PFSK-1 (cell line): ENCODE results near the gene SPATS1.

Experiments
- FOXP2 ChIP-seq: optimal IDR thresholded peaks from 2 replicates; pipeline ENCODE3; 2011; ENCODE audit warnings: borderline replicate concordance, control low read depth, inconsistent platforms; ENCODE audit not compliant: insufficient read depth; ENCODE audit errors: extremely low read length, extremely low read depth
- POLR2AphosphoS5 ChIP-seq: IDR thresholded peaks from 2 replicates; pipeline ENCODE4 v1.6.1; 2012; ENCODE audit warnings: low read depth, mild to moderate bottlenecking, control low read depth, low read length, moderate library complexity
- SIN3A ChIP-seq: IDR thresholded peaks from 2 replicates; pipeline ENCODE4 v1.6.1; 2012; ENCODE audit warnings: mild to moderate bottlenecking, low read length, moderate library complexity, borderline replicate concordance; ENCODE audit not compliant: insufficient read depth
- TAF1 ChIP-seq: IDR thresholded peaks from 2 replicates; pipeline ENCODE4 v1.6.1; 2012; ENCODE audit warnings: low read length, control low read depth, borderline replicate concordance; ENCODE audit not compliant: insufficient read depth
- TF ChIP-seq, protein P1 (sequence below), 2 experiments: IDR thresholded peaks; 2 replicates each; pipeline versions ENCODE4 v1.6.1 to v1.8.0; 2011 to 2012; ENCODE audit warnings: low read depth in 2 of 2, low read length in 2 of 2, control low read depth in 1 of 2, inconsistent platforms in 1 of 2, mild to moderate bottlenecking in 1 of 2, moderate library complexity in 1 of 2; ENCODE audit not compliant: insufficient read depth in 1 of 2

Gene SPATS1

DNA sequence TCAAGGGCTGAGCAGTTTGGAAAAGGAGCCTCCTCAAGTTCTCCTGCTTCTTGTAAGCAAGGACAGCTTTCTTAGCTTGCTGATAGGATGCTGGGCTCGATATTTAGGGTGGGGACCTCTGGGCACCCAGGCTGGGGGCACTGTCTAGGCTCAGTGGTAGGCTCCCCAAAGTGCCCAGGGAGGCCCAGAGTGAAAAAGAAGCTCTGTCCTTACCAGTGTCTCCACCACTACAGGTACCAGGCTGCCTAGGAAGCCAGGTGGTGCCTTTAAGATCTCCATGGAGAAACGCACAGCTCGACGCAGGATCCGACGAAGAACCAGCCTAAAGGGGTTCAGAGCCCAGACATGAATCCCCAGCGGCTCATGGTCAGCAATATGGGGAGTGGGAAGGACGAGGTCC is 35.7 kb upstream of the SPATS1 start:
- TF ChIP-seq SIN3A, result no peak
- TF ChIP-seq, protein P1, sequence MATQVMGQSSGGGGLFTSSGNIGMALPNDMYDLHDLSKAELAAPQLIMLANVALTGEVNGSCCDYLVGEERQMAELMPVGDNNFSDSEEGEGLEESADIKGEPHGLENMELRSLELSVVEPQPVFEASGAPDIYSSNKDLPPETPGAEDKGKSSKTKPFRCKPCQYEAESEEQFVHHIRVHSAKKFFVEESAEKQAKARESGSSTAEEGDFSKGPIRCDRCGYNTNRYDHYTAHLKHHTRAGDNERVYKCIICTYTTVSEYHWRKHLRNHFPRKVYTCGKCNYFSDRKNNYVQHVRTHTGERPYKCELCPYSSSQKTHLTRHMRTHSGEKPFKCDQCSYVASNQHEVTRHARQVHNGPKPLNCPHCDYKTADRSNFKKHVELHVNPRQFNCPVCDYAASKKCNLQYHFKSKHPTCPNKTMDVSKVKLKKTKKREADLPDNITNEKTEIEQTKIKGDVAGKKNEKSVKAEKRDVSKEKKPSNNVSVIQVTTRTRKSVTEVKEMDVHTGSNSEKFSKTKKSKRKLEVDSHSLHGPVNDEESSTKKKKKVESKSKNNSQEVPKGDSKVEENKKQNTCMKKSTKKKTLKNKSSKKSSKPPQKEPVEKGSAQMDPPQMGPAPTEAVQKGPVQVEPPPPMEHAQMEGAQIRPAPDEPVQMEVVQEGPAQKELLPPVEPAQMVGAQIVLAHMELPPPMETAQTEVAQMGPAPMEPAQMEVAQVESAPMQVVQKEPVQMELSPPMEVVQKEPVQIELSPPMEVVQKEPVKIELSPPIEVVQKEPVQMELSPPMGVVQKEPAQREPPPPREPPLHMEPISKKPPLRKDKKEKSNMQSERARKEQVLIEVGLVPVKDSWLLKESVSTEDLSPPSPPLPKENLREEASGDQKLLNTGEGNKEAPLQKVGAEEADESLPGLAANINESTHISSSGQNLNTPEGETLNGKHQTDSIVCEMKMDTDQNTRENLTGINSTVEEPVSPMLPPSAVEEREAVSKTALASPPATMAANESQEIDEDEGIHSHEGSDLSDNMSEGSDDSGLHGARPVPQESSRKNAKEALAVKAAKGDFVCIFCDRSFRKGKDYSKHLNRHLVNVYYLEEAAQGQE (IDR thresholded peaks at IDR 0.05; ENCODE audit: insufficient read depth in 1 of 2, low read depth in 2 of 2, low read length in 2 of 2), result no peak
- TF ChIP-seq POLR2AphosphoS5, result no peak
- no peak for TF ChIP-seq FOXP2
- TF ChIP-seq TAF1, result no peak

DNA sequence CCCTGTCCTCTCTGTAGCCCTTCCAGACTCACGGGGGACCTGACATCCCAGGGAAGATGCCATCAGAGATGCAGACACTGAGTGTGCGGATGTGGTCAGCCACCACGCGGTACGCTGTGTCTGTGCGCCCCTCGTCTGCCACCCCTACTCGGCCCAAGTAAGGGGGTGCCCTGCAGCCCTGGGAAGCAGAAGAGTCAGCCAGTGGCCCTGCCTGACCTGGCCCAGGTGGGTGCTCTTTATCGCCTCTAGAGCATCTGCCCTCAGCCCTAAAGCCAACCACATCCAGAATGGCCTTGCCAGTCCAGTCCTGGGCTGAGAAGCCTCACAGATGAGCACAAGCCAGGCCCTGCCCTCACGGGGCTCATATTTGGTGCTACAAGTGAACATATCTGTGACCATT is 35.2 kb upstream of the SPATS1 start:
- TF ChIP-seq, protein P1 (IDR thresholded peaks at IDR 0.05; ENCODE audit: insufficient read depth in 1 of 2, low read depth in 2 of 2, low read length in 2 of 2), result no peak
- no peak for TF ChIP-seq POLR2AphosphoS5
- TF ChIP-seq SIN3A, result no peak

DNA sequence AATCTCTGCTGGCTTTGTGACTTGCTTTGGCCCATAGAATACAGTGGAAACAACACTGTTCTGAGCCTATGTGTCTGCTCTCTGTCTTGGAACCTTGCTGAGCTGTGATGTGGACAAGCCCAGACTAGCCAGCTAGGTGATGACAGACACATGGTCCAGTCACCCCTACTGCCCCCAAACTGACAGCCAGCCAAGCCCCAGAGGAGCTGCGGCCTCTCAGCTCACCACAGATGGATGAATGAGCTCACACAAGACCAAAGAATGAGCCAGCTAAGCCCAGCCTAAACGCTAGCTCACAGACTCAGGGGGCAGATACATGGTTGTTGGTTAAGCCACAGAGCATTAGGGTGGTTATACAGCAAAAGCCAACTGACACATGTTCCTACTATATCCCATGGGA is 33.4 kb upstream of the SPATS1 start:
- TF ChIP-seq TAF1, result no peak
- no peak for TF ChIP-seq SIN3A
- TF ChIP-seq POLR2AphosphoS5, result no peak
- TF ChIP-seq, protein P1 (IDR thresholded peaks at IDR 0.05; ENCODE audit: insufficient read depth in 1 of 2, low read depth in 2 of 2, low read length in 2 of 2), result no peak
- no peak for TF ChIP-seq FOXP2

DNA sequence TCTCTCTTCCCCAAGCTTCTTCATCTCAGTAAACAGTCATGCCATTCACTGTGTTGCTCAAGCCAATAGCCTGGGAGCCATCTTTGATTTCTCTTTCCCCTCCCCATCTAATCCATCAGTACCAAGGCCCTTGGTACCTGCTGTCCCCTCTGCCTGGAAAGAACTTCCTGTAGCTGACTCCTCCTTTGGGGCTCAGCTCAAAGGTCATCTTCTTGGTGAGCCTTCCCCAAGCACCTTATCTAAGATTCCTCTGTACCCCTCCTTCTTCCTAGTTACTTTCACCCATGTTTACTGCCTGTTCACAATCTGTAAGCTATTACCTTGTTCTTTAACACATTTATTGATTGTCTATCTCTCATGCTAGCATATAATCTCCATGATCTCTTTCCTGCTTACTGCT is 32.8 kb upstream of the SPATS1 start:
- TF ChIP-seq TAF1, result no peak
- no peak for TF ChIP-seq POLR2AphosphoS5
- TF ChIP-seq, protein P1 (IDR thresholded peaks at IDR 0.05; ENCODE audit: insufficient read depth in 1 of 2, low read depth in 2 of 2, low read length in 2 of 2), result no peak
- TF ChIP-seq SIN3A, result no peak
- TF ChIP-seq FOXP2, result no peak

DNA sequence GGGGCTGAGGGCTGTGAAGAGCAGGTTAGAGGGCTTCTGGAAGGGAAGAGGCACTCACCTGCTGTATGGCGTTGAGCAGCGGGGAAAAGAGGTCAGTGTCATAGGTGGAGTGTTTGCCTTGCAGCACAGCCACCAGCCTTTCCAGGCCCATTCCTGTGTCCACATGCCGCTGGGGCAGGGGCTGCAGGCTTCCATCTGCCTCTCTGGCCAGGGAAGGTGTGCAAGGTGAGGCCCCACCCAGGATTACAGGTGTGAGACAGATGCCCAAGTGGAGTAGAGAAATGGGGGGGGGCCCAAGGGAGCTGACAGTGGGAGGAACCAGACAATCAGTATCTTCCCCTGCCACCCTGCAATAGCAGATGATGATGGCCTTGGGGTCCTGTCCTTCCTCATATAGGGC is 32.2 kb upstream of the SPATS1 start:
- TF ChIP-seq POLR2AphosphoS5 (no peak), SIN3A (no peak), FOXP2 (no peak)
- TF ChIP-seq, protein P1 (IDR thresholded peaks at IDR 0.05; ENCODE audit: insufficient read depth in 1 of 2, low read depth in 2 of 2, low read length in 2 of 2), result no peak
